Activated naive CD4-positive, alpha-beta T cell treated with anti-CD3 and anti-CD28 coated beads for 36 hours (primary cell): ENCODE data around the gene LANCL2. TPM values are rescaled to one million over a fixed set of nuclear protein-coding genes. Genes with fewer than 3 reads are reported as not detected.

Experiments used
- CTCF ChIA-PET: fragments of 350-600 bp; sonication (Branson Sonifier 250); formaldehyde crosslinking; loops from one replicate; lab custom pipeline; 2021; ENCODE audit warnings: antibody characterized with exemption; lab: Charles Lee
- DNase-seq: peaks from one replicate; pipeline ENCODE4 v3.0.0-alpha.2; 2020
- H3K27ac Mint-ChIP-seq: one replicate; pipeline ENCODE4 v1.8.0; 2021; ENCODE audit warnings: mild to moderate bottlenecking, mixed read lengths
- H3K27me3 Mint-ChIP-seq: one replicate; pipeline ENCODE4 v1.8.0; 2021; ENCODE audit warnings: low read depth, mixed read lengths
- H3K36me3 Mint-ChIP-seq: one replicate; pipeline ENCODE4 v1.8.0; 2021; ENCODE audit warnings: low read depth, mixed read lengths
- H3K4me1 Mint-ChIP-seq: one replicate; pipeline ENCODE4 v1.8.0; 2021; ENCODE audit warnings: low read depth, mixed read lengths
- H3K4me3 Mint-ChIP-seq: one replicate; pipeline ENCODE4 v1.8.0; 2021; ENCODE audit warnings: mild to moderate bottlenecking, moderate library complexity, mixed read lengths
- H3K9me3 Mint-ChIP-seq: one replicate; pipeline ENCODE4 v1.8.0; 2021; ENCODE audit warnings: mixed read lengths
- intact Hi-C: fragments of 100-400 bp; cut with micrococcal nuclease; formaldehyde crosslinking; loops from one replicate; pipeline ENCODE4 v1.15.1; 2023
- total RNA-seq, 2 experiments: library from RNA; stranded (reverse); gene quantifications; one replicate each; pipeline ENCODE4 v1.2.3, GENCODE V29; 2021

LANCL2 gene
- total RNA-seq, 2 experiments from 2014 or later: 10.6 to 11.1 TPM

DNA sequence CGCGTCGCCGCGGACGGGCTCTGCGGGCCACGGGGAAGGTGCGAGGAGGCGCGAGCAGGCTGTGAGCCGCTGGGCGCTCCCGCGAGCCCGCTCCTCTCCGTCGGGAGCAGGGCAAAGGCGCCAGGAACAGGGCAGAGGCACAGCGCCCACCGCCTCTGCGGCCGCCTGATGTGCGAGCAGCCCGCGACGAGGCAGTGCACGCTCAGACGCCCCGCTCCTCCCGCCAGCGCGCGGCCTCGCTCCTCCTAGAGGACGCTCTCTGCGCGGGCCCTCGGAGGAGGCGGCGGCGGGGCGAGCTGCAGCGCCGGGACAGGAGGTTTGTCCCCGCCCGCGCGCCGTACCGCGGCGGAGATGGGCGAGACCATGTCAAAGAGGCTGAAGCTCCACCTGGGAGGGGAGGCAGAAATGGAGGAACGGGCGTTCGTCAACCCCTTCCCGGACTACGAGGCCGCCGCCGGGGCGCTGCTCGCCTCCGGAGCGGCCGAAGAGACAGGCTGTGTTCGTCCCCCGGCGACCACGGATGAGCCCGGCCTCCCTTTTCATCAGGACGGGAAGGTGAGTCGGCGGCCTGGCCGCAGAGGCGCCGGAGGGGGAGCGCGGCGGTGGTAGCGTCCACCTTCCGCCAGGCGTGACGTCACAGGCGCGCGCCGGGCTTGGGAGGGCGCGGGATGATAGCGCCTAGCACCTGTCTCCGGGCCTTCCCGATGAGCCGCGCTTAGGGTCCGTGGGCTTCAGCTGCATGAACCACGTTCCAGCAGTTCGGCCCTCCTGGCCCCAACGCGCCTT lies 731 bp downstream of the LANCL2 start:
- peak overlapping the region; percentile 96 for H3K27ac Mint-ChIP-seq
- H3K27me3 Mint-ChIP-seq: no peaks in the 10 kb centered on the region
- CTCF ChIA-PET: interaction anchor here (0.8 to 1.2 kb wide), 2 partner anchors 14 to 49 kb away, joined by 3 to 5 read pairs; no protein-coding TSS in a partner anchor
- H3K4me3 Mint-ChIP-seq: peak overlapping the region; percentile 92
- H3K36me3 Mint-ChIP-seq: peaks cover 9% of the 10 kb centered on the region
- peaks cover 8% of the 10 kb centered on the region for H3K4me1 Mint-ChIP-seq
- intact Hi-C loops: loop anchor here (1.0 to 5.0 kb wide), 14 partner anchors 49 to 740 kb away; partner anchors contain the start of genes CHCHD2, MRPS17, SEC61G and SUMF2
- H3K9me3 Mint-ChIP-seq: no peaks in the 10 kb centered on the region
- DNase-seq: peak; percentile 93

DNA sequence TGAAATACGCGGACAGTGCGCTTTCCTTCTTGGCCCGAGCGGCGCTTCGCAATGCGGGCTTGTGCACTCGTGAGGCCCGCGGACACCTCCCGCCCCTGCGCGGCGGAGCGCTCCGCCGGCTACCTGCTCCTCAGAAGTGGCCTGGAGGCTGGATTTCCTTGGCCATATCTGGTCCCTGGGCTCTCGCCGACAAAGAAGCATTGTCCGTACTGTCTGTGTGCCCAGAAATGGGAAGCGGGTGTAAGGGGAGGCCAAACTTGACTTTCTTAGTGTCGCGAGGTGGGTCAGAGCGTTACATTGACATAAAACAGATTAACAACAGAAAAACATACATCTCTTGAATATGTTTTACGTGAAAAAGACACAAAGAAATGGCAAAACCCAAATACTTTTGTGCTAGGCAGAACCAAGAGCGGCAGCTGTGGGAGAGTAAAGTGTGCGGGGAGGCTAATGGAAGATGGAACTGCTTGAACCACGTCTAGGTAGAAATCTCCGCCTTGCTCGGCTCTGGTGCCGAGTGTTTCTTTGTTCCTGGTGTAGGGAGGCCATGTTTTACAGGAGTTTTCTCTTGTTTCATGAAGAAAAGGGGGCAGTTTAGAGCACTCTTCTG lies 1.4 kb downstream of the LANCL2 start:
- no peaks in the 10 kb centered on the region for H3K9me3 Mint-ChIP-seq
- no peaks in the 10 kb centered on the region for H3K27me3 Mint-ChIP-seq
- peaks cover 9% of the 10 kb centered on the region for H3K36me3 Mint-ChIP-seq
- intact Hi-C loops: loop anchor here (1.0 to 5.0 kb wide), 10 partner anchors 57 to 698 kb away; partner anchors contain the start of genes MRPS17, SEC61G, SUMF2 and ZNF713
- peak; percentile 28 for DNase-seq
- CTCF ChIA-PET: interaction anchor here (1.2 kb wide), 1 partner anchor 49 kb away, joined by 5 read pairs; no protein-coding TSS in a partner anchor
- peak overlapping the region; percentile 92 for H3K4me3 Mint-ChIP-seq
- peaks cover 10% of the 10 kb centered on the region for H3K4me1 Mint-ChIP-seq
- peak overlapping the region; percentile 96 for H3K27ac Mint-ChIP-seq

DNA sequence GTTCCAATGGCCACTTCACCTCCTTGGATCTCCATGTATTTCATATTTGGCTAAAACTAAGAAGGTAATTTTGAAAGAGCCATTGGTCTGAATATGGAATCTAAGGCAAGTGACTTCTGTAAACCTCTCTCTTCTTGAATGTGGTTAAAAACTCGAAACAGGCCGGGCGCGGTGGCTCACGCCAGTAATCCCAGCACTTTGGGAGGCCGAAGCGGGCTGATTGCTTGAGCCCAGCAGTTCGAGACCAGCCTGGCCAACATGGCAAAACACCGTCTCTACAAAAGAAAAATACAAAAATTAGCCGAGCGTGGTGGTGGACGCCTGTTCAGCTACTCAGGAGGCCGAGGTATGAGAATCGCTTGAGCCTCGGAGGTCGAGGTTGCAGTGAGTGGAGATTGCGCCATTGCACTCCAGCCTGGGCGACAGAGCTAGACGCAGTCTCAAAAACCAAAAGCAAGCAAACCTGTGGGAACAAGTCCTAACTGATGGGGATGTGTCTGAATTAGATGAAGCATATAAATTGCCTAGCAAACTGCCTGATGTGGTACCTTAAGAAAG lies 2.2 kb downstream of the LANCL2 start:
- DNase-seq: no peak
- intact Hi-C loops: loop anchor here (2.0 to 5.0 kb wide), 4 partner anchors 100 to 519 kb away; partner anchors contain the start of gene ZNF713
- peak overlapping the region; percentile 92 for H3K4me3 Mint-ChIP-seq
- H3K27me3 Mint-ChIP-seq: no peaks in the 10 kb centered on the region
- CTCF ChIA-PET: no interaction called here
- H3K36me3 Mint-ChIP-seq: peaks cover 9% of the 10 kb centered on the region
- no peaks in the 10 kb centered on the region for H3K9me3 Mint-ChIP-seq
- H3K27ac Mint-ChIP-seq: peak overlapping the region; percentile 96
- peaks cover 10% of the 10 kb centered on the region for H3K4me1 Mint-ChIP-seq

DNA sequence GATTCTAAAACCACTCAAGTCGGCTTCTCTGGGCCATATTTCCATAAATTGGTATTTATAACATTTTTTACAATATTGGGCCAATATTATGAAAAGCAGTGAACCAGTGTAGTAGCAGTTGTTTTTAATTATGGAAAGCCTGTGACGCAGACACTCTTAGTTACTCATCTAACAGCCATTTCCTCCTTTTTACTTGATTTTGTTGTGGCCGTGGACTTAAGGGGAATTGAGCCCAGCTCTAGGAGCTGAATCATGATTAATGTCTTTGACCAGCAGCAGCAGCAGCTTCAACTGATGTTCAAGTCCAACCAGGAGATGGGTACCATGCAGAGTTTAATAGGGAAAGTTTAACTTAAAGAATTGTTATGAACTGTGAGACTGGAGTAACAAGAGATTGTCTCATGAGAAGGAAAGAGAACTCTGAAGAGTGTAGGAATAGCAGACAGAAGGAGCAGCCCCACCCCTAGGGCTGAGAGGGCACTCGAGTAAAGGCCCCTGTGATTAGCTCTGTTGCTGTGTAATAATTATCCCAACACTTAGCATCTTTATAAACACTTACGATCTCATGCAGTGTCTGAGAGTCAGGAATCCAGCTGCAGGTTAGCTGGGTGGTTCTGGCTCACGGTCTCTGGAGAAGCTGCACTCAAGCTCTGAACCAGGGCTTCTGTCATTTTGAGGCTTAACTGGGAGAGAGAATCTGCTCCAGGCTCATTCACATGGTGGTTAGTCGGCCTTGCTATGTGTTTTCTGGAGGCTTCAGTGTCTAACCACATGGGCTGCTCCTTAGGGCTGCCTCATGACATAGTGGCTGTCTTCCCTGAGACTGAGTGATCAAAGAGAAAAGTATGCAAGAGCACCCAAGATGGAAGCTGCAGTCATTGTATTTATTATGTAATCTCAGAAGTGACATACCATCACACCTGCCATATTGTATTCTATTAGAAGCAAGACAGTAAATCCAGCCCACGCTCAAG lies 4.6 kb downstream of the LANCL2 start:
- Mint-ChIP-seq H3K27ac (no peak overlapping the region), H3K4me1 (peaks cover 6% of the 10 kb centered on the region), H3K36me3 (peaks cover 12% of the 10 kb centered on the region), H3K4me3 (no peak overlapping the region), H3K9me3 (no peaks in the 10 kb centered on the region), H3K27me3 (no peaks in the 10 kb centered on the region)
- CTCF ChIA-PET: no interaction called here
- no peak for DNase-seq
- intact Hi-C loops: loop anchor here (5.0 kb wide), 3 partner anchors 98 to 228 kb away; no protein-coding TSS in a partner anchor

DNA sequence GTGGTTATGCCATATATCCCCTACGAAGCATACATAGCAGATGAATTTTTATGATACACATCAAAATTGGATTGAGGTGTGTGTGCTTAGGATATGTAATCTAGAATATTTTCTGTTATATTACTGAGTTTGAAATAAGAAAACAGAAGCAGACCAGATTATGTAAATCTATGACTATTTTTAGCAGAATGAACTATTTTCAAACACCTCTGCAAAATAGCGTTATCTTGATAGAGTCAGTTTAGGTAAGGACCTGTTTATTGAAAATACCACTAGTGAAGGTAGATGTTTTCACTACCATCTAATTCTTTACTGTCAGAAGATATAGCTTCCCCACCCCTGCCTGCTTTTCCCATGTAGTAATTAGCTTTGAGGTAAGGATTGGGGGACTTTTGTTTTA lies 9.1 kb downstream of the LANCL2 start:
- no peaks in the 10 kb centered on the region for H3K9me3 Mint-ChIP-seq
- H3K27ac Mint-ChIP-seq: no peak overlapping the region
- intact Hi-C loops: no loop called here
- H3K36me3 Mint-ChIP-seq: peaks cover 3% of the 10 kb centered on the region
- CTCF ChIA-PET: interaction anchor here (0.9 to 1.0 kb wide), 2 partner anchors 22 to 41 kb away, joined by 4 to 5 read pairs; no protein-coding TSS in a partner anchor
- DNase-seq: no peak
- H3K4me1 Mint-ChIP-seq: peaks cover 2% of the 10 kb centered on the region
- no peak overlapping the region for H3K4me3 Mint-ChIP-seq
- no peaks in the 10 kb centered on the region for H3K27me3 Mint-ChIP-seq

DNA sequence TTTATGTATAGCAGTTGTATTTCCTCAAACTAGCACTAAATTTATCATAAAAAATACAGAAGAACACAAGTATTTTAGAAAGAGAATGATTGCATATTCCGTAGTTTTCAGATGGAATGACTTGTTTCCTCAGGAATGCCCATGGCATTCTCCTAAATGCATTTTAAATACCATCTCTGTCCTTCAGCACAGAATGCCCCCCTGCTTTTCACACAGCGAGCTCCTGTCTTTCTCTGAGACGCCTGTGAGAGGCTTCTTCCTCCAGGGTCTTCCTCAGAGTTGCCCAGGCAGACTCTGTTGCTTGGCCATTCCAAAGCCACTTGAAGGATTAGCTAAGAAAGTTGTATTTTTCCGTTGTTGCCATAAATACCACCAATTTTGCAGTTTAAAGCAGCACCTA lies 10.1 kb downstream of the LANCL2 start:
- intact Hi-C loops: no loop called here

DNA sequence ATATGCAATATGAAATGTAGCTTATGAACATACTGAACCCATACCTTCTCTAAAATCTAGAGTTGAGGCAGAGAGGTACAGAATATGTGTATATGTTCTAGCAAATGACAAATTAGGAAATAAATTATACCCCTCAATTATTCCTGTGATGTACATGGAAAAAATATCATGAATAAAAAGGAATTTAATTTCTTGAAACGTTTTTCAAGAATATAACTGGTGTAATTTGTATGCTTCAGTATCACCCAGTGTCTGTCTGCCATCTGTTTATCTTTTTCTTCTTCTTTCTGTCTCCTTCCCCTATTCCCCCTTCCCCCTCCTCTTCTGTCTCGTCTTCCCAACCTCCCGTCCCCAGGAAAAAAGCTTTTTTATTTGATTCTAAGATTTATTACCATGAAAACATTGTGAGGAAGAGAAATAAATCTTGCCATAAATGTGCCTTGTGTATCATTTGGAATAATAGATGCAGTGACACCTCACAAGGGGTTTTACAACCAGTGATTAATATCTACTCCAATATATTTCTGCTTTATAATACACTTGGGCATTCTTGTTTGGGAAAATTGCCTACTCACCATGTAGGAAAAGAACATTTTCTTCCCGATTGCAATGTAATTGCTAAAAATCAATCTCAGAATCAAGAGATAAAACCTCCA lies 12.2 kb downstream of the LANCL2 start:
- Mint-ChIP-seq H3K27me3 (no peaks in the 10 kb centered on the region), H3K4me1 (no peaks in the 10 kb centered on the region), H3K36me3 (peaks cover 3% of the 10 kb centered on the region), H3K4me3 (no peak overlapping the region), H3K9me3 (no peaks in the 10 kb centered on the region), H3K27ac (no peak overlapping the region)
- no peak for DNase-seq
- CTCF ChIA-PET: no interaction called here
- intact Hi-C loops: no loop called here

More for the DNA sequence above, 10.1 kb downstream of the LANCL2 start:
- no peak overlapping the region for H3K4me3 Mint-ChIP-seq
- CTCF ChIA-PET: interaction anchor here (0.6 kb wide), 1 partner anchor 188 kb away, joined by 3 read pairs; no protein-coding TSS in a partner anchor
- H3K4me1 Mint-ChIP-seq: peaks cover 2% of the 10 kb centered on the region
- peaks cover 3% of the 10 kb centered on the region for H3K36me3 Mint-ChIP-seq
- no peaks in the 10 kb centered on the region for H3K9me3 Mint-ChIP-seq
- no peaks in the 10 kb centered on the region for H3K27me3 Mint-ChIP-seq
- H3K27ac Mint-ChIP-seq: no peak overlapping the region
- no peak for DNase-seq

DNA sequence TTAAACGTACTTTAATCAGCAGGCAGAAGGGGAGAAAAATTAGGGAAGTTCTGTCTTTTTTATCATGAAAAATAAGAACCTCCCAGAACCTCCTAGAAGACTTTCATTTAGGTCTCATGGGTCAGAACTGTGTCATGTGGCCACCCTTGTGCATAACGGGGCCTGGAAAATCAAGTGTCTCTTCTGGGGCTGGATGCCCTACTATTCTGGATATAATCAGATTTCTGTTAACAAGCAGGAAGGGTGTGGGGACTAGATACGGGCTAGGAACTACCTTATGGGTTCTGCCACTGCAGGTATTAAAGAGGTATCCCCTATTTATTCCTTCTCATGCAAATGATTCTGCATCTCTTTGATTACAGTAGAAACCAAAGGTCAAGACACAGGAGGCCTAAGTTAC lies 14.1 kb downstream of the LANCL2 start:
- Mint-ChIP-seq H3K36me3 (peaks cover 4% of the 10 kb centered on the region), H3K4me3 (no peak overlapping the region), H3K27ac (no peak overlapping the region), H3K9me3 (peaks cover 3% of the 10 kb centered on the region), H3K27me3 (no peaks in the 10 kb centered on the region), H3K4me1 (no peaks in the 10 kb centered on the region)
- DNase-seq: no peak
- intact Hi-C loops: no loop called here
- CTCF ChIA-PET: no interaction called here

DNA sequence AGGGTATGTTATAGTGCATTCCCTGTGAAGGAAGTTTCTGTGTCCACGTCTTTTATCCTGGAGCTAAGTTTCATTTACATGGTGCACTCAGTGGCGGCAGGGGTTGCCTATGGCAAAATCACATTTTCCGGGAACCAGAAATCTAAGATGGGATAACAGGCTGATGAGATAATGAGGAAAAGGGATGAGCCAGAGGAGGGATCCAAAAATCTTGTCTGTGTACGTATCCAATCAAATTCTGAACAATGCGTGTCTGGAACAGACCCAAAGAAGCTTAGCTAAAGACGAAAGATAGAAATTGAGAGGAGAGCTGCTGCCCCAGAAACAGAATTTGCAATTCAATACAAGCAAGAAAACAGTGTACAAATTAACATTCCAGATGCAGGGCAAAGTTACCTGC lies 16.1 kb downstream of the LANCL2 start:
- Mint-ChIP-seq H3K27ac (no peak overlapping the region), H3K4me3 (no peak overlapping the region), H3K36me3 (peaks cover 14% of the 10 kb centered on the region), H3K27me3 (no peaks in the 10 kb centered on the region), H3K4me1 (no peaks in the 10 kb centered on the region), H3K9me3 (peaks cover 12% of the 10 kb centered on the region)
- intact Hi-C loops: no loop called here
- DNase-seq: no peak
- CTCF ChIA-PET: no interaction called here

DNA sequence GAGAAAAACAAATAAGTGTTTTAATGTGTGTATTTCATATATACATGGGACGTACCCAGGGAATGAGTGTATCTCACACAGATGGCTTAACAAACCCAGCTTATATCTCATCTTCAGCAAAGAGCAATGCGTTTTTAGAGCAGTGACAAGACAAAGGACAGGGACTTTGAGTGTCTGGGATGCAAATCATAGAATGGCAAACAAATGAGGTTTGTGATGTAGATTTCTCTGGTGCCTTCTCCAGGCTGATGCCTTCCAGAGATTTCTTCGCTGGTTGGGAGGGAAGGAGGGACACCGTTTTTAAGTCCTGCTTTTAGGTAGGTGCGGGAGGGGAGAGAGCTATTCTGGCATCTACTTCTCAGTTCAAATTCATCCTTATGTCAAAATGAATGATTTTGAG lies 16.6 kb downstream of the LANCL2 start:
- CTCF ChIA-PET: no interaction called here
- no peak for DNase-seq
- H3K36me3 Mint-ChIP-seq: peaks cover 20% of the 10 kb centered on the region
- intact Hi-C loops: no loop called here
- H3K27ac Mint-ChIP-seq: no peak overlapping the region
- peaks cover 18% of the 10 kb centered on the region for H3K9me3 Mint-ChIP-seq
- H3K4me3 Mint-ChIP-seq: no peak overlapping the region
- H3K27me3 Mint-ChIP-seq: no peaks in the 10 kb centered on the region
- peaks cover 2% of the 10 kb centered on the region for H3K4me1 Mint-ChIP-seq

DNA sequence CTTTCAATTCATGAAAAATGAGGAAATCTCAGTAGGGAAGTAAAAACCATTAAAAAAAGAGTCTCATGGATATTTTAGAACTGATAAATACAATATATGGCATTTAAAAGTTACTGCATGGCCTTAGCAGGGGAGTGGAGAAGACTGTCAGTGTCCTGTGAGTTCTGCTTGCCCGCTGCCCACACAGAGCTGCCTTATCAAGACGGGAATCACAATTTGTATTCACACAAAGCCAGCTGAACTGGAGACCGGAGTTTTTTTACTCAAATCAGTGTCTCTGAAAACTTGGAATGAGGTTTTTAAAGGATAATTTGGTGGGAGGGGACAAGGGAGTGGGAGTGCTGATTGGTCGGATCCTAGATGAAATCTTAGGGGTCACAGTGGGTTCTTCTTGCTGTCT lies 17.1 kb downstream of the LANCL2 start:
- intact Hi-C loops: no loop called here

More for the DNA sequence above, 17.1 kb downstream of the LANCL2 start:
- no peak for DNase-seq
- Mint-ChIP-seq H3K27ac (no peak overlapping the region), H3K27me3 (no peaks in the 10 kb centered on the region), H3K9me3 (peaks cover 23% of the 10 kb centered on the region), H3K4me1 (peaks cover 8% of the 10 kb centered on the region), H3K36me3 (peaks cover 25% of the 10 kb centered on the region), H3K4me3 (no peak overlapping the region)
- CTCF ChIA-PET: no interaction called here
